ENCODE measurements around the gene ZNF564. TPM values are rescaled to one million over a fixed set of nuclear protein-coding genes. Genes with fewer than 3 reads are reported as not detected.

The ZNF564 gene
- total RNA-seq, 1 experiment from 2014 or later, result 6.1 TPM

DNA sequence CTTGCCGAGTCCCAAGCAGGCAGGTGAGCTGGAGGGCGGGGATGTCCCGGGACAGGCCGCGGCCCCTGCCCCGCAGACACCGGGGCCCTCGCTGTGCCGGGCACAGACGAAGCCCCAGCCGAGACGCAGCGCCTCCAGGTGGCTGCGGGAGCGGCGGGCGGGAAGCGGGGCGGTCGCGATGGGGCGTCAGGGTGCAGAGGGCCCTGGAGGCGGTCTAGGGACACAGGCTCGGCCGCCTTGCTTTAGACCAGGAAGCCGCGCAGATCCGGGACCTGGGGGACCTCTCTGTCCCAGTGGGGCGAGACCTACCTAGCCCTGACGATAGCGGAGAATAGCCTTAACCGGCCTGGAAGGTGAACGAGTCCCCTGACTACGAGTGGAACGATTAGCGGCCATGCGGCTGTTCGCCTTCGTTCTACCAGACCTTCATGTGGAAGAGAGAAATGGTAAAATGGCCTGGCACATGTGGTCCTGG, 4.2 kb upstream of the ZNF564 start:
- CTCF ChIA-PET, result no interaction called here
- no peaks in the 10 kb centered on the region for H3K9me2 ChIP-seq (ENCODE audit: insufficient read depth)
- H3K9ac ChIP-seq (ENCODE audit: low read length), result no peak overlapping the region
- peaks cover 2% of the 10 kb centered on the region; the same call in 1 of the 2 replicates for H3K79me2 ChIP-seq (ENCODE audit: insufficient read depth, low read length)
- RAD21 ChIA-PET (ENCODE audit: low non-redundant PET in 1 of 2, low total read pairs in 2 of 2, uncharacterized antibody in 2 of 2, unreplicated experiment in 2 of 2), result no interaction called here
- peaks cover 8 to 13% of the 10 kb centered on the region in 2 experiments for H3K4me1 ChIP-seq (ENCODE audit: control insufficient read depth in 1 of 2, insufficient read depth in 2 of 2, low read length in 2 of 2)
- H4K20me1 ChIP-seq (ENCODE audit: insufficient read depth), result no peaks in the 10 kb centered on the region
- ATAC-seq (no peak), DNase-seq (ENCODE audit: low read depth, low spot score) (no peak)
- no TSS peak for BruUV-seq (replicated peaks)
- POLR2A ChIA-PET, result no interaction called here
- H2AFZ ChIP-seq (ENCODE audit: low read depth, low read length, poor library complexity, severe bottlenecking), result no peak overlapping the region
- intact Hi-C loops (cut with micrococcal nuclease), result no loop called here
- H3K27me3 ChIP-seq (ENCODE audit: insufficient read depth, low read length), result no peaks in the 10 kb centered on the region
- no peak overlapping the region for H3K4me3 ChIP-seq (replicated peaks in 1 of 2; ENCODE audit: low read depth in 1 of 2, low read length in 2 of 2)
- H3K9me3 ChIP-seq (ENCODE audit: control insufficient read depth in 1 of 2, insufficient read depth in 1 of 2, low read depth in 1 of 2, low read length in 2 of 2), result no peaks in the 10 kb centered on the region
- H3K36me3 ChIP-seq (ENCODE audit: control insufficient read depth in 1 of 2, insufficient read depth in 2 of 2, low read length in 2 of 2), result no peaks in the 10 kb centered on the region
- TF ChIP-seq, protein P1, sequence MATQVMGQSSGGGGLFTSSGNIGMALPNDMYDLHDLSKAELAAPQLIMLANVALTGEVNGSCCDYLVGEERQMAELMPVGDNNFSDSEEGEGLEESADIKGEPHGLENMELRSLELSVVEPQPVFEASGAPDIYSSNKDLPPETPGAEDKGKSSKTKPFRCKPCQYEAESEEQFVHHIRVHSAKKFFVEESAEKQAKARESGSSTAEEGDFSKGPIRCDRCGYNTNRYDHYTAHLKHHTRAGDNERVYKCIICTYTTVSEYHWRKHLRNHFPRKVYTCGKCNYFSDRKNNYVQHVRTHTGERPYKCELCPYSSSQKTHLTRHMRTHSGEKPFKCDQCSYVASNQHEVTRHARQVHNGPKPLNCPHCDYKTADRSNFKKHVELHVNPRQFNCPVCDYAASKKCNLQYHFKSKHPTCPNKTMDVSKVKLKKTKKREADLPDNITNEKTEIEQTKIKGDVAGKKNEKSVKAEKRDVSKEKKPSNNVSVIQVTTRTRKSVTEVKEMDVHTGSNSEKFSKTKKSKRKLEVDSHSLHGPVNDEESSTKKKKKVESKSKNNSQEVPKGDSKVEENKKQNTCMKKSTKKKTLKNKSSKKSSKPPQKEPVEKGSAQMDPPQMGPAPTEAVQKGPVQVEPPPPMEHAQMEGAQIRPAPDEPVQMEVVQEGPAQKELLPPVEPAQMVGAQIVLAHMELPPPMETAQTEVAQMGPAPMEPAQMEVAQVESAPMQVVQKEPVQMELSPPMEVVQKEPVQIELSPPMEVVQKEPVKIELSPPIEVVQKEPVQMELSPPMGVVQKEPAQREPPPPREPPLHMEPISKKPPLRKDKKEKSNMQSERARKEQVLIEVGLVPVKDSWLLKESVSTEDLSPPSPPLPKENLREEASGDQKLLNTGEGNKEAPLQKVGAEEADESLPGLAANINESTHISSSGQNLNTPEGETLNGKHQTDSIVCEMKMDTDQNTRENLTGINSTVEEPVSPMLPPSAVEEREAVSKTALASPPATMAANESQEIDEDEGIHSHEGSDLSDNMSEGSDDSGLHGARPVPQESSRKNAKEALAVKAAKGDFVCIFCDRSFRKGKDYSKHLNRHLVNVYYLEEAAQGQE (IDR thresholded peaks at IDR 0.05; ENCODE audit: low read depth), result no peak
- TF ChIP-seq ZFX (IDR thresholded peaks at IDR 0.05) (no peak), EZH2 (IDR thresholded peaks at IDR 0.05) (no peak), ZBTB33 (IDR thresholded peaks at IDR 0.05; ENCODE audit: extremely low read depth, insufficient replicate concordance, low read length) (no peak), TCF7L2 (IDR thresholded peaks at IDR 0.05; ENCODE audit: borderline replicate concordance, extremely low read depth, insufficient read depth, insufficient read length) (no peak), SIN3A (IDR thresholded peaks at IDR 0.05; ENCODE audit: low read depth) (no peak), ATF3 (IDR thresholded peaks at IDR 0.05) (no peak), ZNF274 (IDR thresholded peaks at IDR 0.05; ENCODE audit: low read depth, low read length) (no peak), FOSL1 (IDR thresholded peaks at IDR 0.05; ENCODE audit: low read depth) (no peak), CEBPB (IDR thresholded peaks at IDR 0.05; ENCODE audit: low read depth) (no peak), ELF1 (IDR thresholded peaks at IDR 0.05; ENCODE audit: borderline replicate concordance, low read depth) (no peak), EGR1 (IDR thresholded peaks at IDR 0.05; ENCODE audit: low read depth) (no peak), EZH2phosphoT487 (IDR thresholded peaks at IDR 0.05; ENCODE audit: borderline replicate concordance) (no peak)
- TF ChIP-seq, protein P2, sequence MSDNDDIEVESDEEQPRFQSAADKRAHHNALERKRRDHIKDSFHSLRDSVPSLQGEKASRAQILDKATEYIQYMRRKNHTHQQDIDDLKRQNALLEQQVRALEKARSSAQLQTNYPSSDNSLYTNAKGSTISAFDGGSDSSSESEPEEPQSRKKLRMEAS (IDR thresholded peaks at IDR 0.05), result no peak
- H3K27ac ChIP-seq (ENCODE audit: low read depth, low read length), result no peak overlapping the region
- H3K4me2 ChIP-seq (ENCODE audit: low read length), result no peak overlapping the region
